Measurements from ENCODE around the gene KIF1A.

- TF ChIP-seq POLR2A (IDR thresholded peaks at IDR 0.05) (no peak), CTCF (IDR thresholded peaks at IDR 0.05) (no peak)
These were observed 147.8 kb downstream of the KIF1A start for GRCh38 chr2:240672076-240672700.
